ENCODE results near the gene RPUSD3. TPM values are rescaled to one million over a fixed set of nuclear protein-coding genes. Genes with fewer than 3 reads are reported as not detected.

The RPUSD3 gene, protein sequence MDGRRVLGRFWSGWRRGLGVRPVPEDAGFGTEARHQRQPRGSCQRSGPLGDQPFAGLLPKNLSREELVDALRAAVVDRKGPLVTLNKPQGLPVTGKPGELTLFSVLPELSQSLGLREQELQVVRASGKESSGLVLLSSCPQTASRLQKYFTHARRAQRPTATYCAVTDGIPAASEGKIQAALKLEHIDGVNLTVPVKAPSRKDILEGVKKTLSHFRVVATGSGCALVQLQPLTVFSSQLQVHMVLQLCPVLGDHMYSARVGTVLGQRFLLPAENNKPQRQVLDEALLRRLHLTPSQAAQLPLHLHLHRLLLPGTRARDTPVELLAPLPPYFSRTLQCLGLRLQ
- 24.8 and 32.2 TPM in 2 replicates for total RNA-seq

DNA sequence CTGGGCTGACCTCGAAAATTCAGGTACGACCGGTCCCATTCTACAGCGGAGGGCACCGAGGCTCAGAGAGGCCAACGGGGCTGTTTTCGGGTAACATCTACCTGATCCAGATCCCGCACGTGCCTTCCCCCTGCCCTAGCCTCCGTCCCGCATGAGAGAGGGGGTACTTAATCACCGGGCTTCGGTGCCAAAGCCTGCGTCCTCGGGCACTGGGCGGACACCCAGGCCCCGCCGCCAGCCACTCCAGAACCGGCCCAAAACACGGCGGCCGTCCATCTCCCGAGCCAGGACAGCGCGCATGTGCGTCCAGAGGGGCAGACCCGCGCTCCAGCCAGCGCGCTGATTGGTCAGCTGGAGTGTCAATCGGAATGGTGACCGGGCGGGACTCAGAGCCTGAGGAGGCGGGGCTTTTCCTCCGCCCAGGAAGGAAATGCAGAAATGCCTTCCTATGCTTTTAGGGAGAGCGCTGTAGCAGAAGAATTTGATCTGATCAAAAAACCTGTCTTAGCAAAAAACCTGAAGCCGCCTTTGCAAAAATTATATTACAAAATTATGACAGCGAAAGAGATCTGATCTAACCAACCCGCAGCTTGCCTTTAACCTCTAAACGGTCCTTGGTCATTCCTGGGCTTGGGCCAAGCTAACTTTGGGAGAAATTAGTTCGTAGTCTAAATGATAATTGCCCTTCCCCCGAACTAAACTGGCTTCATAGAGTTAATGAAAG is at the start of gene RPUSD3:
Gene RPUSD3, minus strand, starts transcription at position 294 of the 724 bp plus-strand sequence. Its CDS starts 18 bp downstream, at position 276.

DNA sequence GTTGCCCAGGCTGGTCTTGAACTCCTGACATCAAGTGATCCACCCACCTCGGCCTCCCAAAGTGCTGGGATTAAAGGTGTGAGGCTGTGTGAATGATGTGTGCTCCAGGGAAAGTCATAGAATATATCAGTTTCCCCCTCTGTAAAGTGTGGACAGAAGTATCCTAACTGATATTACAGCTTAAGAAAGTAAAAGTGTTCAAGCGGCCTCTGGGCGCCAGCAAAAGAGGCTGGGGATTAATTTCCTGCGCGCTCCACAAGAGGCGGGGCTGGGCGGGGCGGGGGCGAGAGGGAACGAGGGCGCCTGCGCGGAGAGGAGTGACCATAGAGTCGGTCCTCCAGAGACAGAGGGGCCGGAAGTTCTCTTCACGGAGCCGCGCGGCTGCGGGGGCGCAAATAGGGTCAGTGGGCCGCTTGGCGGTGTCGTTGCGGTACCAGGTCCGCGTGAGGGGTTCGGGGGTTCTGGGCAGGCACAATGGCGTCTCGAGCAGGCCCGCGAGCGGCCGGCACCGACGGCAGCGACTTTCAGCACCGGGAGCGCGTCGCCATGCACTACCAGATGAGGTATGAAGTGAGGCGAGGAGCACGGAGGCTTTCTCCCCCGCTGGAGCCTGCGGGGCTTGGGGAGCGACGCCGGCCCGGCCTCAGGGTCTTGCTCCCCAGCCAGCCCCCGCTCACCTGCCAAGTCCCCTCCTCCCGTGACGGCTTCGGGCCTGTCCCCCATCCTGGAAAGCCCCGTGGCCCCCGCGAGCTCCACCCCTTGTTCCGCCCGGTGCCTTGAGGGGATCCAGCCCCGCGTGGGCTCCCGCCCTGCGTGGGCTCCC is 46.7 kb upstream of the RPUSD3 start, which contains the start of gene JAGN1:
Gene JAGN1, plus strand, starts transcription at position 362 of the 823 bp plus-strand sequence. Its CDS starts 113 bp downstream, at position 475.

GRCh38 chr3:9879830-9880549 is 36.2 kb upstream of the RPUSD3 start, which contains the start of gene CIDEC:
CIDEC (minus strand) TSS chr3:9880253; CDS start chr3:9878486, 1,767 bp downstream.

DNA sequence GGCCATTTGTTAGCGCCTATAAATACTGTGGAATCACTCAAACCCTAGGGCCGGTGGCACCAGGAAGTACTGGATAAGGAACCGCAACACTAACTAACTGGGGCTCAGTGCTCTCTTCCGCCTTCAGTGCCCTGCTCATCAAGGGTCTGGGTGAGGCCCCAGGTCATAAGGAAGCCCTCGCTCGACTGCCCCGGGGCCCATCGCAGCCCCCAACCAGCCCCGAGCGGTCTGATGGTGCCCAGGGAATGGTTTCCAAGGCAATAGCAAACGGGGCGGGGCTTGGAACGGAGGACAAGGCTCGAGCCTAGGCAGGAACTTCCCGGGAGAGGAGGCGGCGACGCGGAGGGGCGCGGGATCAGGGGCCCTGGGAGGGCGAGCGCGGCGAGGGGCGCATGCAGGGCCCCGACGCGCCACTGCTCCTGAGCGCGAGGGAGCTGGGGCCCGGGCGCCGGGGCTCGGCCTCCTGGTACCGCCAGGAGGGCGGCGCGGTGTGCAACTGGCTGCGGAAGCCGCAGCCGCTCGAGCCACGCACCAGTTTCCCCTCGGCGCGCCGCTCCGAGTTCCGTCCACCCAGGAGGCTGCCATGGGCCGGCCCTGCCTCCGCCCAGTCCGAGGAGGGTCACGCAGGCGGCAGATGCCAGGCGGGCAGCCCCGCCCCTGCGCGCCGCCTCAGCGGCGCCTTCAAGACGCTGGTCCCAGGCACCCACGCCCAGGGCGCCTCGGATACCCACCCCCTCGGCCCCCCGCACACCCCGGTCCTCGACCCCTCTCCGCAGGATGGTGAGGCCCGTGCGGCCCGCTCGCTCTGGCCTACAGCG is 34.0 kb downstream of the RPUSD3 start, which contains the start of gene TTLL3:
Gene TTLL3, plus strand, starts transcription at position 648 of the 818 bp plus-strand sequence. CDS start 400 bp downstream, outside the sequence.

GRCh38 chr3:9792405-9793160 is 51.2 kb downstream of the RPUSD3 start, which contains the start of the genes ARPC4 and TADA3:
ARPC4 (plus strand) TSS chr3:9793082; CDS start chr3:9793122, 40 bp downstream.
TADA3 (minus strand) TSS chr3:9792473; CDS start chr3:9791466, 1,007 bp downstream.

Other genes starting within 250 kb of the RPUSD3 start
- gene MTMR14, start 194.5 kb downstream of the RPUSD3 start, total RNA-seq: 23.0 and 38.1 TPM in 2 replicates
- not detected in 2 replicates for gene CPNE9, start 140.2 kb downstream of the RPUSD3 start, total RNA-seq
- gene BRPF1, start 112.3 kb downstream of the RPUSD3 start, total RNA-seq: 10.7 and 14.5 TPM in 2 replicates
- gene OGG1, start 94.1 kb downstream of the RPUSD3 start, total RNA-seq: 13.5 and 21.1 TPM in 2 replicates
- gene CAMK1, start 74.1 kb downstream of the RPUSD3 start, total RNA-seq: 8.3 and 15.9 TPM in 2 replicates
- gene TADA3, start 51.5 kb downstream of the RPUSD3 start, total RNA-seq: 50.9 and 57.6 TPM in 2 replicates
- gene ARPC4, start 50.9 kb downstream of the RPUSD3 start, total RNA-seq: 134 and 339 TPM in 2 replicates
- 6.0 and 10.6 TPM in 2 replicates for gene TTLL3, start 33.7 kb downstream of the RPUSD3 start, total RNA-seq
- not detected in 2 replicates for gene CIDEC, start 36.2 kb upstream of the RPUSD3 start, total RNA-seq
- gene JAGN1, start 46.6 kb upstream of the RPUSD3 start, total RNA-seq: 24.8 and 28.1 TPM in 2 replicates
- gene IL17RE, start 58.8 kb upstream of the RPUSD3 start, total RNA-seq: 2.6 and 2.7 TPM in 2 replicates
- gene IL17RC, start 73.1 kb upstream of the RPUSD3 start, total RNA-seq: 23.6 and 46.9 TPM in 2 replicates
- 19.4 and 30.8 TPM in 2 replicates for gene CRELD1, start 89.8 kb upstream of the RPUSD3 start, total RNA-seq
- 0.72 and 1.7 TPM in 2 replicates for gene PRRT3, start 108.4 kb upstream of the RPUSD3 start, total RNA-seq
- gene EMC3, start 142.8 kb upstream of the RPUSD3 start, total RNA-seq: 39.3 and 48.4 TPM in 2 replicates
- 5.1 and 9.9 TPM in 2 replicates for gene FANCD2, start 182.4 kb upstream of the RPUSD3 start, total RNA-seq

Measured in tracheal epithelial cell (primary cell).